GM18907 (cell line): ENCODE measurements around the gene SUN1.
"Not testable (repeated sequence)": the region's sequence is repeated elsewhere in the genome, so short reads cannot be mapped to it uniquely, and the experiment has no call there.

ENCODE experiments used
- ATAC-seq: cut with Tn5 transposase; IDR thresholded peaks from one replicate; pipeline ENCODE4 v1.9.1; 2021; ENCODE audit warnings: mild to moderate bottlenecking, moderate library complexity; ENCODE audit not compliant: unreplicated experiment

The SUN1 gene

DNA sequence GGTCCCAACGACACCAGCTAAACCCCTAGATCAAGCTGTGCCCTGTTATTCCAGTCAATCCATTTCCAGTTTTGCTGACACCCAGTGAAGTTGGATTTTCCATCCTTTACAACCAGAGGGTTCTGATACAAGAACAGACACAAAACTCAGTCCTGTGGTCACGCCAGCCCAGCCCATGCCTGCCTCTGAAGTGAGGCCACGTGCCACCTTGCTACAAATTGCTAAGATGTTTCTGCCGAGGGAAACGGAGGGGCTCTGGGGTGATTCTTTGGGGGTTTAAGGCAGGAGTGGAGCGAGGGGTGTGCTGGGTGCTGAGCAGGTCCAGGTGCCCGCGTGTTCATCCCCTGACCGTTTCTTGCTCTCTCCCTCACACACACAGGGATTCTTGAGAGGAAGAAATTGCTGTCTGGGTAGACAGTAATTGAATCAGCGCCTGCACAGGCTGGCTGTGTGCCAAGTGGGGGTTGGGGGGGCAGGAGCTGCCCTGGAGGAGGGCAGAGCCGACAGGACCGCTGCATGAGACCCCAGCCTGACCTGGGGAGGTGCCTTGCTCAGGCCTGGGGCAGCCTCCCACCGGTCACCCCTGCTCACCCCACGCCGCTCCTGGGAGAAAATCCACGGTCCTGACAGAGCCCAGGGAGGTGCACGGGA is 84.1 kb downstream of the SUN1 start:
- ATAC-seq = no peak

DNA sequence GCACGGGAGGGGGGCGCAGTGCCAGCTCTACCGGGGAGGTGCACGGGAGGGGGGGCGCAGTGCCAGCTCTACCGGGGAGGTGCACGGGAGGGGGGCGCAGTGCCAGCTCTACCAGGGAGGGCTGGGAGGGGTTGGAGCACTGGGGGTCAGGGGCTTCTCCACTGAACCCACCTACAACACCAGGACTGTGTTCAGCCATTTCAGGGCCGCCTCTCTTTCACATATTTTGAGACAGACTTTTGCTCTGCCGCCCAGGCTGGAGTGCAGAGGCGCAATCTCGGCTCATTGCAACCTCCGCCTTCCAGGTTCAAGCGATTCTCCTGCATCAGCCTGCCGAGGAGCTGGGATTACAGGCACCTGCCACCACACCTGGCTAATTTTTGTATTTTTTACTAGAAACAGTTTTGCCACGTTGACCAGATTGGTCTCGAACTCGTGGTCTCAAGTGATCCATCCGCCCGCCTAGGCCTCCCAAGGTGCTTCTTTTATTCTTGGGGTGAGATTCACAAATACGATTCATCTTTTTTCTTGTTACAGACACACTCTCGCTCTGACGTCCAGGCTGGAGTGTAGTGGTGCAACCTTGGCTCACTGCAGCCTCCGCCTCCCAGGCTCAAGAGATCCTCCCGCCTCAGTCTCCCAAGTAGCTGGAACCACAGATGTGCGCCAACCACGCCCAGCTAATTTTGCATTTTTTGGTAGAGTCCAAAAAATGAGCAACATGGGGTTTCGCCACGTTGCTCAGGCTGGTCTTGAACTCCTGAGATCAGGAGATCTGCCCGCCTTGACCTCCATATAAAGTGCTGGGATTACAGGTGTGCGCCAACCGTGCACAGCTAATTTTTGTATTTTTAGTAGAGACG is 85.2 kb downstream of the SUN1 start:
- no peak for ATAC-seq

DNA sequence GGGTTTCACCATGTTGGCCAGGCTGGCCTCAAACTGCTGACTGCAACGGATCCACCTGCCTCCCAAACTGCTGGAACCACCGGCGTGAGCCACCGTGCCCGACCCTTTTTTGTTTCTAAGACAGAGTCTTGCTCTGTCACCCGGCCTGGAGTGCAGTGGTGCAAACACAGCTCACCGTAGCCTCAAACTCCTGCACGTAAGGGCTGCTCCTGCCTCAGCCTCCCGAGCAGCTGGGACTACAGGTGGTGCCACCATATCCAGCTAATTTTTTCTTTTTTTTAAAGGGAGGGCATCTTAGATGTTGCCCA is 85.8 kb downstream of the SUN1 start:
- ATAC-seq = no peak

DNA sequence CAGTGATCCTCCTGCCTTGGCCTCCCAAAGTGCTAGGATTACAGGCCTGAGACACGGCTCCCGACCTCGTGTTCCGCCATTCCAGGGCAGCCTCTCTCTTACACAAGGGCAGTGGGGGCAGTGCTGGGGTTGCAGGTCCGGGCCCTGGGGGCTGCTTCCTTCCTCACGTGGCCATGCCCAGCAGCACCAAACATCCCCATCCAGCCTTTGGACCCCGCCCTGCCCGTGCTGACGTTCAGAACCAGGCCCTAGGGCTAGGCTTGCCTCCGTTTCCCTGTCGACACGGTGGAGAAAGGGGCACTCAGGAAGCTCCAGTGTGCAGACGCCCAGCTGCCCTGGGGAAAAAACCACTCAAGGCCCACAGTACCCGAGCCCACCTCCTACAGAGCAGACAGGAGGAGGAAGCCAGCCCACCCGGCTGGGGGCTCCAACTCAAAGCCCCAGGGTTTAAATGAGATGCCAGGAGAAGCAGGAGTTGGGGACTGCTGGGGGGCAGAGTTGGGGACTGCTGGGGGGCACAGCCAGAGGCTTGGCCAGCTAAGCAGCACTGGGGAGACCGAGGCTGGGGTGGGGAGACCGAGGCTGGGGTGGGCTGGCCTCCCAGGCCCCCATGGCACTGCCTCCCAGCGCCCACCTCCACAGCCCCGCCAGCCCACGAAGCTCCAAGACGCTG is 86.3 kb downstream of the SUN1 start:
- ATAC-seq = no peak

DNA sequence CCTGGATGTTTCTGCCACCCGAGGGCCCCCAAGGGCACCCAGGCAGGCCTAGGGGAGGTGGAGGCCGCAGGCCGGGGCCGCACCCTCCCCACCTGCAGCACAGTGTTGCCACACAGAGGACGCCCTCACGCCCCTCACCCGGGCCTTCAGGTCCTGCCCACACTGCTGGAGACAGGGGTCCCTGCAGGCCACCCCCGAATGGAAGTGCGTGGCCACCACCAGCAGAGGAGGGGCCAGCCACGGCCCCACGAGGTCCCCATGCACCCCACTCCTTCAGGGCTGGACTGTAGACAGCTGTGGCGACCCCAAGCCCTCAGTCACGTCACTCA is 86.8 kb downstream of the SUN1 start:
- no peak for ATAC-seq

DNA sequence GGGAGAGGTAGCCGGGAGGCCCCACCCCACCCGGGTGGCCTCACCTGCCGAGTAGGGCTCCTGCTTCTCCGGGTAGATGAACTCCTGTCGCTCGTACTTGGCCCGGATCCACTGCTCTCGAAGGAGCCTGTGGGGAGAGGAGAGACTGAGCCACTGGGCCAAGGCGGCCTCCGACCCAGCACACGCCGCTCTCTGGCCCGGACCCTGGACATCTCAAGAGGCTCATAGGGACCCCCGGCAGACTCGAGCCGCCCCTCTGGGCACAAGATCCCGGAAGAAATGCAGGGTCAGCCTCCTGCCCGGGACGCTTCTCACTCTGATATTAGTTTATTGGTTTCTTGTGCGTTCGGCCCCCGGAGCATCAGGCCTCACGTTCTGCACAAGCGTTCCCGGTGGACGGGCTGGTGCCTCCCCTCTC is 87.7 kb downstream of the SUN1 start:
- ATAC-seq = no peak

DNA sequence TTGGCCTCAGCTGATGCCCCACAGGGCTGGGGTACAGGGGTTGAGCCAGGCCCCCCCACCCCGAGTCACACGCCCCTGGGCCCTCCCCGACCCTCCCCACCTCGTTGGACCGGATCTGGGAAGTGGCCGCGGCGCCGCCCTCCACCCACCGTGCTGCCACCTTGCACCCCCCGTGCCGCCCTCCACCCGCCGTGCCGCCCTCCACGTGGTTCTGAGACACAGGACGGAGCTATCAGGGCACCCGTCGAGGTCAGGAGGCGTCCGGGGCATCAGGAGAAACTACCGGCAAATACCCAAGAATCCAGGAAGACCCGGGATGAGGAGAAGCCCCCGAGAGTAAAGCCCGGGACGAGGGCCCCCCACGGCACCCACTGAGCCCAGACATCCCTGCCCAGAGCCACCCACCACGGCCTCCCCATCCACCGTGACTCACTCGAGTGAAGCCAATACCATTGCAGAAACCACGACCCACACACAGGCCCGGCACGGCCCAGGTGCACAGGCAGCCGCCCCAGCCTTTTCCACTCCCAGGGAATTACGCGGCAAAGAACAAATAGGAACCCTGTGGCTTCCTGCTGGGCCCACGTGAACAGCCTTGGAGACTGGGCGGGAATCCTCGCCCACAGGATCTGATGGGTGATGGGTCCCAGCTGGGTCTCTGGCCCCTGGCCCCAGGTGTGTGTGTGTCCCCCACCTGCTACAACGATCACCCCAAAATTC is 88.2 kb downstream of the SUN1 start:
- ATAC-seq = no peak

DNA sequence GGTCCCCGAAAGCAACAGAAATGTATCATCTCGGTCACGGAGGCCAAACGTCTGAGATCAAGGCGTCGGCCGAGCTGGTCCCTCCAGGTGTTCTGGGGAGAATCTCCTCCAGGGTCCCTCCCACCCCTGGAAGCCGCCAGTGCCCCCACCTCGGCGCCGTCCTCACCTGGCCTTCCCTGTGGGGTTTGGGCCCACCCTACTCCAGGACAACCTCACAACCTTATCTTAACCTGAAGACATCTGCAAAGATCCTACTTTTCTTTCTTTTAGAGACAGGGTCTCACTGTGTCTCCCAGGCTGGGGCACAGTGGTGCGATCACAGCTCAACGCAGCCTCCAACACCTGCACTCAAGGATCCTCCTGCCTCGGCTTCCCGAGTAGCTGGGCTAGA is 88.8 kb downstream of the SUN1 start:
- no peak for ATAC-seq

DNA sequence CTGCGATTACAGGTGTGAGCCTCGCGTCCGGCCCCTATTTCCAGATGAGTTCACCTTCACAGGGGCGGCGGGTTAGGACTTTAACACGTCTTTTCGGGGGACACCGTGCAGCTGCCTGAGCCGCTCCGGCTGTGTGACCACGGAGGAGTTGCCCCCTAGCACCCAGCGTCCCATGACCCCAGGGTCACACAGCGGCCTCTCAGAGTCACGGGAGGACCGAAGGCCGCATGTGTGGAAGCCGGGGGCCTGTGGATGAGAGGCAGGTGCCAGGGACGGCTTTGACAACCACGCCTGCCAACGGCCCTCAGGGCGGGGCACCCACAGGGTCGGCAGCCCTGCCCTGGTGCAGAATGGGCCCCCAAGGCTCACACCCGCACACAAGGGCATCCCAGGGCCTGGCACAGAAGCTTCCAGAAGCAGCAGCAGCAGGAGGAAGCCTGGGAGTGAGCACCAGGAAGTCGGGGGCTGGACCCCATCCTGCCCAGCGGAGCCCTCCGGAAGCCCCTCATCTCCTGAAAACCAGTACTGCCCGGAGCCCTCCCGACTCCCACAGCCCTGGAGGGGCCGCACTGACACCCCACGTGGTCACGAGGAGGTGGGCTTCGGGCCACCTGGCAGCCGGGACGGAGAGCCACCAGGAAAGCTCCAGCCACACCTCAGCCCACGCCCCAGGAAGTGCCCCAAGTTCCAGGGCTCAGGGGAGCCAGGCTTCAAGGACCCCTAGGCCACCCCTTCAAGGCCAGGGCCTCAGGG is 89.5 kb downstream of the SUN1 start:
- no peak for ATAC-seq

DNA sequence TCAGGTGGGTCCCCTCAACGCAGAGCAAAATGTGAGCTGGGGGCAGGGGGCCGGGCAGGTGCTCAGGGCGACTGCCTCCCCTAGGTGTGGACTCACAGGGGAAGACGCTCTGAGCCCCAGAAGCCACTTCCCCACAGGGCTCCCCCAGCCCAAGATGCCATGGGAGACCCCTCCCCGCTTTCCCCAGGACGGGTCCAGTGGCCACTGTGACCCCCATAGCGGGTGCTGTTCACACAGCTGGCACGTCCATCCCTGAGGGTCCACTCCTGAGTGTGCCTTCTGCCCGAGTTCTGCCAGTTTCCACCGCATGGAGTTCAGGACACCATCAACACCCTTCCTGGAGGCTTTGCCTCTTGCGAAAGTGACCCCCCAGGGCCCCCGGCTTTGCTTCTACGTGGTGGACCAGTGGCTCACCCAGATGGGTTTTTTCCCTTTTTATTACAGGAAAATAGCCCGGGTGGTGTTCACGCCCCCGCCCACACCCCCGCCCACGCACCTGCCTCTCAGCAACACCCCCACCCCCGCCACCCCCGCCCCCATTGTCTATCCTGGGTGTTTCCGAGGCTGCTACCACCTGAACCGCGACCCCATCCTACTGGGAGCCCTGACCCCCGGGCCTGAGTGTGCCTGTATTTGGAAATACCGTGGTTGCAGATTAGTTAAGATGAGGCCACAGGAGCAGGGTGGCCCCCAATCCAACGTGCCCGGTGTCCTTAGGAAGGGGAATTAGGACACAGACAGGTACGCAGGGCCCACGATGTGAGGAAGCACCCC is 90.2 kb downstream of the SUN1 start:
- no peak for ATAC-seq

DNA sequence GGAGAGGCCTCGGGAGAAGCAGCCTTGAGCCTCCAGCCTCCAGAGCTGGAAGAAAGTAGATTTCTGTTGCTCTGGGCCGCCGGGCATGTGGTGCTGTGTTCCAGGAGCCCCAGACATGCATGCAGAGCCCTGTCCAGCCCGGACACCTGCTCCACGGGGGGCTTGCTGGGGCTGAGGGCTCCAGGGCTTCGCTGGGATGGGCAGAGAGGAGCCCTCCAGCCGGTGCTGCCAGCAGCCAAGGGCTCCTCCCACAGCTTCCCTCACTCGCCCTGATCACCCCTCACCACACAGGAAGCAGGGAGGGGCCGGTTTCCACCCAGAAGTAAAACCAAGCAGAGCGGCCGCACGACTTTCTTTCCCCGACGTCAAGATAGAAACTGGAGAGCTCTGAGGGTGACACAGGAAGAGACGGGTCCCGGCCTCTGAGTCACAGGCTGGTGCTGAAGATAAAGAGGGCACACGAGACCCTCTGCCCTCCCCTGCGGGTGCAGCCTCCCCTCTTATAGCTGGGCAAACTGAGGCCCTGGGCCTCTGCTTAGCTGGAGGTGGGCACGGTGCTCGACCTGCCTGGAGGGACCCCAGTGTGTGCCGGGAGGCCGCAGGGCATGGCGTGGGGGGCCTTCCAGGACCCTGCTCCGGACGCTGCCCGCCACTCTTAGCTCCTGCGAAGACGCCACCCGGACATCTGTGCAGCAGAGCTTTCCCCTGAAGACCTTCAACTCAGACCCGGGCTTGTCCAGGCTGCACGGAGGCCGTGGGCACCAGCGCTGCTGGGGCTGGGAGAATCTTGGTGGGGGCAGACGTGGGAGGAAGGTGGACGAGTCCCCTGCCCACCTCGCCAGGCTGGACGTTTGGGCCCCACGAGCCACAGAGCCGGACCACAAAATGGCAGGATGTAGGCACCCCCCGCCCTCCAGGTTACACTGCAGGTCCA is 91.1 kb downstream of the SUN1 start:
- ATAC-seq = peak; percentile 78

DNA sequence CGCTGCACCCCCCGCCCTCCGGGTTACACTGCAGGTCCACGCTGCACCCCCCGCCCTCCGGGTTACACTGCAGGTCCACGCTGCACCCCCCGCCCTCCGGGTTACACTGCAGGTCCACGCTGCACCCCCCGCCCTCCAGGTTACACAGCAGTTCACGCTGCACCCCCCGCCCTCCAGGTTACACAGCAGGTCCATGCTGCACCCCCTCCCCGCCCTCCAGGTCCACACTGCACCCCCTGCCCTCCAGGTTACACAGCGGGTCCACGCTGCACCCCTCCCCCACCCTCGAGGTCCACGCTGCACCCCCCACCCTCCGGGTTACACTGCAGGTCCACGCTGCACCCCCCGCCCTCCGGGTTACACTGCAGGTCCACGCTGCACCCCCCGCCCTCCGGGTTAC is 91.8 kb downstream of the SUN1 start:
- not testable (repeated sequence) for ATAC-seq
